Tibial artery (tissue), 4 donors: ENCODE measurements around the gene IFT88.

Experiments used
- DNase-seq, 2 donors: peaks; one replicate each; pipeline ENCODE4 v3.0.0-alpha.2; 2019
- H3K27ac ChIP-seq, 2 donors: fragments of 200-600 bp; sonication (generic) in 1 of 2; 1 replicate in 1 of 2; 2 replicates in 1 of 2; pipeline ENCODE4 v1.5.1; 2018 to 2019; ENCODE audit warnings: mild to moderate bottlenecking in 1 of 2
- H3K27me3 ChIP-seq, 2 donors: fragments of 200-600 bp; sonication (generic) in 1 of 2; one replicate each; pipeline versions ENCODE4 v1.5.1 to v1.6.0; 2016 to 2019
- H3K36me3 ChIP-seq, 3 donors: fragments of 200-600 bp; sonication (generic) in 2 of 3; one replicate each; pipeline ENCODE4 v1.5.1; 2016 to 2019; ENCODE audit warnings: mild to moderate bottlenecking in 2 of 3
- H3K4me1 ChIP-seq, 4 donors: fragments of 200-600 bp; sonication (generic) in 2 of 4; 1 replicate in 3 of 4; 2 replicates in 1 of 4; pipeline ENCODE4 v1.5.1; 2016 to 2019
- H3K4me3 ChIP-seq, 2 donors: fragments of 200-600 bp; sonication (generic) in 1 of 2; 1 replicate in 1 of 2; 2 replicates in 1 of 2; pipeline ENCODE4 v1.5.1; 2018 to 2019; ENCODE audit warnings: mild to moderate bottlenecking in 2 of 2
- H3K9me3 ChIP-seq, 3 donors: fragments of 200-600 bp; sonication (generic) in 1 of 3; one replicate each; pipeline ENCODE4 v1.5.1; 2016 to 2019
- CTCF ChIP-seq, 2 experiments: fragments of 200-600 bp in 1 of 2; fragments of 450-650 bp in 1 of 2; IDR thresholded peaks; one replicate each; pipeline ENCODE4 v1.5.1; 2017 to 2019; ENCODE audit warnings: antibody characterized with exemption in 2 of 2, mild to moderate bottlenecking in 1 of 2, moderate library complexity in 1 of 2
- intact Hi-C: fragments of 100-400 bp; cut with DNase I; formaldehyde crosslinking; loops from one replicate; pipeline ENCODE4 v1.15.0; 2023; ENCODE audit warnings: low total_unique reads

Gene IFT88

GRCh38 chr13:20582026-20582425, 15.1 kb downstream of the IFT88 start:
- intact Hi-C loops = no loop called here
- no peaks in the 10 kb centered on the region for H3K4me1 ChIP-seq
- peaks cover 30 to 46% (median 32%) of the 10 kb centered on the region in 3 donors for H3K36me3 ChIP-seq
- no peak overlapping the region for H3K27ac ChIP-seq
- H3K27me3 ChIP-seq = no peaks in the 10 kb centered on the region
- H3K9me3 ChIP-seq = peaks cover 0 to 2% (median 0%) of the 10 kb centered on the region in 3 donors
- no peak for DNase-seq
- no peak overlapping the region for H3K4me3 ChIP-seq
- TF ChIP-seq CTCF (IDR thresholded peaks at IDR 0.05) = no peak

- no peak for TF ChIP-seq CTCF (IDR thresholded peaks at IDR 0.05)
- H3K4me3 ChIP-seq = no peak overlapping the region
- H3K9me3 ChIP-seq = no peaks in the 10 kb centered on the region
- no peaks in the 10 kb centered on the region for H3K27me3 ChIP-seq
- no peak for DNase-seq
- no peak overlapping the region for H3K27ac ChIP-seq
- intact Hi-C loops = no loop called here
- H3K4me1 ChIP-seq = no peaks in the 10 kb centered on the region
- H3K36me3 ChIP-seq = peaks cover 25 to 43% (median 32%) of the 10 kb centered on the region in 3 donors
Measured at GRCh38 chr13:20583803-20584293, 16.9 kb downstream of the IFT88 start.

GRCh38 chr13:20585371-20585770, 18.4 kb downstream of the IFT88 start:
- H3K27me3 ChIP-seq = no peaks in the 10 kb centered on the region
- H3K4me3 ChIP-seq = no peak overlapping the region
- intact Hi-C loops = no loop called here
- no peak for TF ChIP-seq CTCF (IDR thresholded peaks at IDR 0.05)
- H3K27ac ChIP-seq = no peak overlapping the region
- DNase-seq = no peak
- no peaks in the 10 kb centered on the region for H3K4me1 ChIP-seq
- peaks cover 22 to 30% (median 24%) of the 10 kb centered on the region in 3 donors for H3K36me3 ChIP-seq
- H3K9me3 ChIP-seq = no peaks in the 10 kb centered on the region

- no peak for DNase-seq
- Histone ChIP-seq H3K36me3 (peaks cover 12 to 25% (median 15%) of the 10 kb centered on the region in 3 donors), H3K4me3 (no peak overlapping the region), H3K27ac (no peak overlapping the region), H3K4me1 (peaks cover 0 to 2% (median 0%) of the 10 kb centered on the region in 4 donors), H3K27me3 (no peaks in the 10 kb centered on the region), H3K9me3 (no peaks in the 10 kb centered on the region)
- no peak for TF ChIP-seq CTCF (IDR thresholded peaks at IDR 0.05)
- intact Hi-C loops = no loop called here
Measured at GRCh38 chr13:20588529-20589110, 21.7 kb downstream of the IFT88 start.

GRCh38 chr13:20590561-20590960, 23.6 kb downstream of the IFT88 start:
- H3K4me3 ChIP-seq = no peak overlapping the region
- no peak for DNase-seq
- no peak overlapping the region for H3K27ac ChIP-seq

More at GRCh38 chr13:20590561-20590960, 23.6 kb downstream of the IFT88 start:
- H3K27me3 ChIP-seq = no peaks in the 10 kb centered on the region
- TF ChIP-seq CTCF (IDR thresholded peaks at IDR 0.05) = no peak
- H3K4me1 ChIP-seq = peaks cover 0 to 2% (median 0%) of the 10 kb centered on the region in 4 donors
- intact Hi-C loops = no loop called here
- peaks cover 0 to 21% (median 7%) of the 10 kb centered on the region in 3 donors for H3K36me3 ChIP-seq
- H3K9me3 ChIP-seq = no peaks in the 10 kb centered on the region
